ENCODE measurements around the gene SAPCD1. TPM values are rescaled to one million over a fixed set of nuclear protein-coding genes. Genes with fewer than 3 reads are reported as not detected.
A peak's percentile ranks its signal among the peaks of the same experiment; 100 is the strongest.

SAPCD1 gene
- polyA plus RNA-seq, 1 of the 3 experiments (the other 2 are of a cell fraction) = 5.9 TPM

DNA sequence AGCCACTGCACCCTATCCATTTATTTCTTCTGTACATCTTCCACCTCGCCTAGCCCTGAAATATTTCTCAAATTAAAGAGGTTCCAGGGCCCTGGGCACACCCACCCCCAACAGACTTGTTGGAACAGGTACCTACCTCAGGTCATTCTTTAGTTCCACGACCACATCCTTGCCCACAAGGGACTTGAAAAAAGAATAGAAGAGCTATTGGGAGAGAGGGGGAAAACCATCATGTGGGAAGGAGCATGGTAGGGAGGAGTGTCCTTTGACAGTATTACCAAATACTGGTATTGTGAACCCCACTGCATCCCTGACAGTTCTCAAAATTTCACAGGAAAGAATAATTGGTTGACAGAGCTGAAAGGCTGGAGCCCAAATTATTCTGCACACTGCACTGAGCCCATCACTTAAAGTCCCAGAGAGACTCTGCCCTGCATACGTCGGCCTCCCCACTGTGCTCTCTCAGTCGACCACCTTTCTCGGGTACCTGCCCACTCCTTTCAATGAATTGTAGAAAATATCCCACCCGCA lies 43.5 kb downstream of the SAPCD1 start:
- Histone ChIP-seq H3K9me2 (no peaks in the 10 kb centered on the region), H4K20me1 (ENCODE audit: insufficient read depth) (no peaks in the 10 kb centered on the region), H3K27ac (ENCODE audit: low read depth in 2 of 2, low read length in 1 of 2) (peak overlapping the region; percentile 79 to 80), H3F3A (replicated peaks; ENCODE audit: insufficient read depth) (peaks cover 11% of the 10 kb centered on the region), H3K4me2 (peak overlapping the region; percentile 72), H3K9ac (peak overlapping the region; percentile 77), H3K9me3 (no peaks in the 10 kb centered on the region), H3K79me2 (ENCODE audit: insufficient read depth) (peaks cover 47% of the 10 kb centered on the region), H3K4me3 (ENCODE audit: low read depth in 2 of 2, low read length in 1 of 2) (peak overlapping the region; percentile 64 to 73), H3K4me1 (ENCODE audit: control insufficient read depth in 1 of 2, insufficient read depth in 2 of 2, low read depth in 1 of 2, low read length in 1 of 2) (peaks cover 5% of the 10 kb centered on the region in 2 experiments; a peak in 2 of 4 replicates), H3K27me3 (ENCODE audit: insufficient read depth) (no peaks in the 10 kb centered on the region), H2AFZ (ENCODE audit: low read depth) (peak overlapping the region; percentile 83), H3K36me3 (replicated peaks in 1 of 2; ENCODE audit: control insufficient read depth in 1 of 2, insufficient read depth in 2 of 2, low read length in 1 of 2) (peaks cover 0 to 6% of the 10 kb centered on the region in 2 experiments)
- no peak for DNase-seq
- CTCF ChIA-PET = interaction anchor here (1.4 to 4.4 kb wide), 6 partner anchors 8 to 76 kb away, joined by 5 to 37 read pairs (median 7); partner anchors contain the start of genes DDAH2, MSH5 and VARS1
- WGBS (ENCODE audit: low lambda C conversion rate) = 13% methylated on average over 7 of the region's 7 CpGs
- TF ChIP-seq, protein P1, sequence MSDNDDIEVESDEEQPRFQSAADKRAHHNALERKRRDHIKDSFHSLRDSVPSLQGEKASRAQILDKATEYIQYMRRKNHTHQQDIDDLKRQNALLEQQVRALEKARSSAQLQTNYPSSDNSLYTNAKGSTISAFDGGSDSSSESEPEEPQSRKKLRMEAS (IDR thresholded peaks at IDR 0.05; ENCODE audit: low read depth) = no peak
- TF ChIP-seq GABPA (IDR thresholded peaks at IDR 0.05; ENCODE audit: low read depth) (no peak), POLR2AphosphoS5 (IDR thresholded peaks at IDR 0.05; ENCODE audit: low read depth, low read length) (no peak), MXI1 (IDR thresholded peaks at IDR 0.05; ENCODE audit: low read depth, low read length) (no peak), MEF2A (IDR thresholded peaks at IDR 0.05; ENCODE audit: borderline replicate concordance, low read depth) (no peak), CHD2 (IDR thresholded peaks at IDR 0.05; ENCODE audit: low read length, partially characterized antibody) (no peak), RFX5 (IDR thresholded peaks at IDR 0.05; ENCODE audit: low read length) (no peak), RCOR1 (IDR thresholded peaks at IDR 0.05; ENCODE audit: low read length) (no peak), NFIC (IDR thresholded peaks at IDR 0.05; ENCODE audit: borderline replicate concordance) (no peak), SMC3 (IDR thresholded peaks at IDR 0.05; ENCODE audit: low read depth, low read length) (no peak), EP300 (IDR thresholded peaks at IDR 0.05; ENCODE audit: borderline replicate concordance in 1 of 2, low read depth in 1 of 2, low read length in 1 of 2) (no peak)
- TF ChIP-seq, protein P2, sequence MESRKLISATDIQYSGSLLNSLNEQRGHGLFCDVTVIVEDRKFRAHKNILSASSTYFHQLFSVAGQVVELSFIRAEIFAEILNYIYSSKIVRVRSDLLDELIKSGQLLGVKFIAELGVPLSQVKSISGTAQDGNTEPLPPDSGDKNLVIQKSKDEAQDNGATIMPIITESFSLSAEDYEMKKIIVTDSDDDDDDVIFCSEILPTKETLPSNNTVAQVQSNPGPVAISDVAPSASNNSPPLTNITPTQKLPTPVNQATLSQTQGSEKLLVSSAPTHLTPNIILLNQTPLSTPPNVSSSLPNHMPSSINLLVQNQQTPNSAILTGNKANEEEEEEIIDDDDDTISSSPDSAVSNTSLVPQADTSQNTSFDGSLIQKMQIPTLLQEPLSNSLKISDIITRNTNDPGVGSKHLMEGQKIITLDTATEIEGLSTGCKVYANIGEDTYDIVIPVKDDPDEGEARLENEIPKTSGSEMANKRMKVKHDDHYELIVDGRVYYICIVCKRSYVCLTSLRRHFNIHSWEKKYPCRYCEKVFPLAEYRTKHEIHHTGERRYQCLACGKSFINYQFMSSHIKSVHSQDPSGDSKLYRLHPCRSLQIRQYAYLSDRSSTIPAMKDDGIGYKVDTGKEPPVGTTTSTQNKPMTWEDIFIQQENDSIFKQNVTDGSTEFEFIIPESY (IDR thresholded peaks at IDR 0.05; ENCODE audit: borderline replicate concordance, low read depth) = no peak
- TF ChIP-seq, protein P3, sequence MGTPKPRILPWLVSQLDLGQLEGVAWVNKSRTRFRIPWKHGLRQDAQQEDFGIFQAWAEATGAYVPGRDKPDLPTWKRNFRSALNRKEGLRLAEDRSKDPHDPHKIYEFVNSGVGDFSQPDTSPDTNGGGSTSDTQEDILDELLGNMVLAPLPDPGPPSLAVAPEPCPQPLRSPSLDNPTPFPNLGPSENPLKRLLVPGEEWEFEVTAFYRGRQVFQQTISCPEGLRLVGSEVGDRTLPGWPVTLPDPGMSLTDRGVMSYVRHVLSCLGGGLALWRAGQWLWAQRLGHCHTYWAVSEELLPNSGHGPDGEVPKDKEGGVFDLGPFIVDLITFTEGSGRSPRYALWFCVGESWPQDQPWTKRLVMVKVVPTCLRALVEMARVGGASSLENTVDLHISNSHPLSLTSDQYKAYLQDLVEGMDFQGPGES (IDR thresholded peaks at IDR 0.05; ENCODE audit: low read depth, low read length) = no peak
- TF ChIP-seq, protein P4, sequence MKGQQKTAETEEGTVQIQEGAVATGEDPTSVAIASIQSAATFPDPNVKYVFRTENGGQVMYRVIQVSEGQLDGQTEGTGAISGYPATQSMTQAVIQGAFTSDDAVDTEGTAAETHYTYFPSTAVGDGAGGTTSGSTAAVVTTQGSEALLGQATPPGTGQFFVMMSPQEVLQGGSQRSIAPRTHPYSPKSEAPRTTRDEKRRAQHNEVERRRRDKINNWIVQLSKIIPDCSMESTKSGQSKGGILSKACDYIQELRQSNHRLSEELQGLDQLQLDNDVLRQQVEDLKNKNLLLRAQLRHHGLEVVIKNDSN (IDR thresholded peaks at IDR 0.05; ENCODE audit: borderline replicate concordance, low read depth) = no peak
- POLR2A ChIA-PET = interaction anchor here (1.0 to 2.3 kb wide), 8 partner anchors 8 to 142 kb away, joined by 3 to 24 read pairs (median 6); partner anchors contain the start of genes DDAH2, GPANK1, HSPA1A and HSPA1L
